Thymus (tissue), 11 donors: Measurements from ENCODE around the gene S1PR2. TPM values are rescaled to one million over a fixed set of nuclear protein-coding genes. Genes with fewer than 3 reads are reported as not detected.

Experiments
- DNase-seq, 9 donors: peaks; one replicate each; pipeline ENCODE4 v3.0.0-alpha.2; 2013; ENCODE audit warnings: low spot score in 9 of 9, low read depth in 6 of 9, missing footprints in 1 of 9
- H3K27ac ChIP-seq, 2 donors: one replicate each; pipeline ENCODE4 v1.5.1; 2013; ENCODE audit warnings: control low read depth in 1 of 2, low read depth in 1 of 2, low read length in 1 of 2, mild to moderate bottlenecking in 1 of 2, moderate library complexity in 1 of 2
- H3K27me3 ChIP-seq, 2 donors: one replicate each; pipeline ENCODE4 v1.5.1; 2013; ENCODE audit warnings: low read length in 1 of 2; ENCODE audit not compliant: control insufficient read depth in 2 of 2, insufficient read depth in 1 of 2
- H3K36me3 ChIP-seq, 2 donors: one replicate each; pipeline ENCODE4 v1.5.1; 2013; ENCODE audit warnings: low read length in 1 of 2, mild to moderate bottlenecking in 1 of 2, moderate library complexity in 1 of 2; ENCODE audit not compliant: control insufficient read depth in 2 of 2, insufficient read depth in 2 of 2
- H3K4me1 ChIP-seq, 2 donors: one replicate each; pipeline ENCODE4 v1.5.1; 2013; ENCODE audit warnings: low read length in 2 of 2; ENCODE audit not compliant: control insufficient read depth in 2 of 2, insufficient read depth in 2 of 2
- H3K4me3 ChIP-seq, 2 donors: one replicate each; pipeline ENCODE4 v1.5.1; 2013; ENCODE audit warnings: low read length in 2 of 2, control low read depth in 1 of 2, mild to moderate bottlenecking in 1 of 2
- H3K9me3 ChIP-seq, 2 donors: one replicate each; pipeline ENCODE4 v1.5.1; 2013; ENCODE audit warnings: low read length in 1 of 2, mild to moderate bottlenecking in 1 of 2; ENCODE audit not compliant: control insufficient read depth in 2 of 2, insufficient read depth in 1 of 2
- WGBS: extraction: QIAGEN DNeasy Blood & Tissue Kit; methylation state at CpG from one replicate; pipeline ENCODE4 v1.1.7; 2013; 5-methylcytosine and 5-hydroxymethylcytosine counted together
- polyA plus RNA-seq: library from polyadenylated mRNA; stranded (reverse); fragments of 200-250 nt; gene quantifications from one replicate; pipeline ENCODE4 v1.2.3, GENCODE V29; 2013
- total RNA-seq: library from RNA; stranded (reverse); fragments of 120-200 nt; gene quantifications from one replicate; pipeline ENCODE4 v1.2.4, GENCODE V29; 2013
- donor health status: healthy.

Gene S1PR2
- total and polyA plus RNA-seq, 2 donors: 2.4 to 2.7 TPM

GRCh38 chr19:10220695-10221094, 10.4 kb downstream of the S1PR2 start:
- H3K4me1 ChIP-seq: peaks cover 0 to 15% of the 10 kb centered on the region in 2 donors
- peak overlapping the region in 1 of 2 donors; percentile 32 for H3K27ac ChIP-seq
- no peak for DNase-seq
- peaks cover 0 to 3% of the 10 kb centered on the region in 2 donors for H3K36me3 ChIP-seq
- H3K4me3 ChIP-seq: no peak overlapping the region
- no peaks in the 10 kb centered on the region for H3K27me3 ChIP-seq
- 98% methylated on average over 7 of the region's 7 CpGs for WGBS
- H3K9me3 ChIP-seq: no peaks in the 10 kb centered on the region

- peak in 1 of 9 donors; percentile 43 for DNase-seq
- WGBS: 65% methylated on average over 3 of the region's 3 CpGs
- Histone ChIP-seq H3K27ac (no peak overlapping the region), H3K27me3 (no peaks in the 10 kb centered on the region), H3K36me3 (peaks cover 0 to 3% of the 10 kb centered on the region in 2 donors), H3K9me3 (no peaks in the 10 kb centered on the region), H3K4me1 (peaks cover 0 to 15% of the 10 kb centered on the region in 2 donors), H3K4me3 (no peak overlapping the region)
These were observed 11.5 kb downstream of the S1PR2 start for GRCh38 chr19:10219678-10220077.

GRCh38 chr19:10217085-10217484, 14.0 kb downstream of the S1PR2 start:
- H3K4me1 ChIP-seq: peaks cover 0 to 11% of the 10 kb centered on the region in 2 donors
- H3K4me3 ChIP-seq: no peak overlapping the region
- no peak overlapping the region for H3K27ac ChIP-seq
- H3K36me3 ChIP-seq: no peaks in the 10 kb centered on the region
- H3K27me3 ChIP-seq: no peaks in the 10 kb centered on the region
- no peak for DNase-seq
- 95% methylated on average over 9 of the region's 9 CpGs for WGBS
- no peaks in the 10 kb centered on the region for H3K9me3 ChIP-seq

GRCh38 chr19:10214784-10215183, 16.3 kb downstream of the S1PR2 start:
- Histone ChIP-seq H3K4me3 (no peak overlapping the region), H3K4me1 (peaks cover 0 to under 1% of the 10 kb centered on the region in 2 donors), H3K9me3 (no peaks in the 10 kb centered on the region), H3K36me3 (no peaks in the 10 kb centered on the region), H3K27ac (no peak overlapping the region), H3K27me3 (no peaks in the 10 kb centered on the region)
- WGBS: 97% methylated on average over 5 of the region's 5 CpGs
- no peak for DNase-seq

GRCh38 chr19:10211691-10212090, 19.4 kb downstream of the S1PR2 start:
- Histone ChIP-seq H3K27ac (no peak overlapping the region), H3K36me3 (no peaks in the 10 kb centered on the region), H3K4me3 (no peak overlapping the region), H3K9me3 (peaks cover 0 to 6% of the 10 kb centered on the region in 2 donors), H3K27me3 (no peaks in the 10 kb centered on the region), H3K4me1 (no peaks in the 10 kb centered on the region)
- no peak for DNase-seq
- WGBS: 96% methylated on average over 6 of the region's 6 CpGs

- Histone ChIP-seq H3K27ac (no peak overlapping the region), H3K27me3 (no peaks in the 10 kb centered on the region), H3K4me1 (no peaks in the 10 kb centered on the region), H3K4me3 (no peak overlapping the region), H3K9me3 (peaks cover 0 to 6% of the 10 kb centered on the region in 2 donors), H3K36me3 (no peaks in the 10 kb centered on the region)
- 87% methylated on average over 4 of the region's 4 CpGs for WGBS
- no peak for DNase-seq
These were observed 20.1 kb downstream of the S1PR2 start for GRCh38 chr19:10211061-10211460.

- Histone ChIP-seq H3K4me3 (no peak overlapping the region), H3K27ac (no peak overlapping the region), H3K9me3 (peaks cover 0 to 6% of the 10 kb centered on the region in 2 donors), H3K4me1 (no peaks in the 10 kb centered on the region), H3K36me3 (no peaks in the 10 kb centered on the region), H3K27me3 (no peaks in the 10 kb centered on the region)
- no peak for DNase-seq
- WGBS: 77% methylated on average over 4 of the region's 4 CpGs
These were observed 21.8 kb downstream of the S1PR2 start for GRCh38 chr19:10209315-10209714.

- Histone ChIP-seq H3K4me3 (no peak overlapping the region), H3K36me3 (no peaks in the 10 kb centered on the region), H3K4me1 (no peaks in the 10 kb centered on the region), H3K27ac (no peak overlapping the region), H3K9me3 (peaks cover 0 to 6% of the 10 kb centered on the region in 2 donors), H3K27me3 (no peaks in the 10 kb centered on the region)
- DNase-seq: no peak
- WGBS: 100% methylated on average over 1 of the region's 1 CpG
These were observed 24.1 kb downstream of the S1PR2 start for GRCh38 chr19:10207026-10207425.

GRCh38 chr19:10206226-10206885, 24.8 kb downstream of the S1PR2 start:
- no peak overlapping the region for H3K27ac ChIP-seq
- H3K27me3 ChIP-seq: no peaks in the 10 kb centered on the region
- DNase-seq: no peak
- H3K36me3 ChIP-seq: no peaks in the 10 kb centered on the region
- H3K4me1 ChIP-seq: no peaks in the 10 kb centered on the region
- 94% methylated on average over 10 of the region's 10 CpGs for WGBS
- no peak overlapping the region for H3K4me3 ChIP-seq
- peaks cover 0 to 6% of the 10 kb centered on the region in 2 donors for H3K9me3 ChIP-seq
